T-helper 1 cell treated with Interleukin-12 subunit alpha and Interleukin-12 subunit beta and Interleukin-4 antibody, amounts not matched to agents 30 μg/mL and 1 μg/mL, for 36 hours (primary cell): ENCODE data around the gene CENPX.

Experiments
- H3K27ac Mint-ChIP-seq: one replicate; pipeline ENCODE4 v1.8.0; 2021; ENCODE audit warnings: mild to moderate bottlenecking, mixed read lengths
- H3K27me3 Mint-ChIP-seq: one replicate; pipeline ENCODE4 v1.8.0; 2021; ENCODE audit warnings: low read depth, mixed read lengths
- H3K36me3 Mint-ChIP-seq: one replicate; pipeline ENCODE4 v1.8.0; 2021; ENCODE audit warnings: low read depth, mixed read lengths
- H3K4me1 Mint-ChIP-seq: one replicate; pipeline ENCODE4 v1.8.0; 2021; ENCODE audit warnings: low read depth, mixed read lengths
- H3K4me3 Mint-ChIP-seq: one replicate; pipeline ENCODE4 v1.8.0; 2021; ENCODE audit warnings: mild to moderate bottlenecking, moderate library complexity, mixed read lengths
- H3K9me3 Mint-ChIP-seq: one replicate; pipeline ENCODE4 v1.8.0; 2021; ENCODE audit warnings: mixed read lengths

CENPX gene

DNA sequence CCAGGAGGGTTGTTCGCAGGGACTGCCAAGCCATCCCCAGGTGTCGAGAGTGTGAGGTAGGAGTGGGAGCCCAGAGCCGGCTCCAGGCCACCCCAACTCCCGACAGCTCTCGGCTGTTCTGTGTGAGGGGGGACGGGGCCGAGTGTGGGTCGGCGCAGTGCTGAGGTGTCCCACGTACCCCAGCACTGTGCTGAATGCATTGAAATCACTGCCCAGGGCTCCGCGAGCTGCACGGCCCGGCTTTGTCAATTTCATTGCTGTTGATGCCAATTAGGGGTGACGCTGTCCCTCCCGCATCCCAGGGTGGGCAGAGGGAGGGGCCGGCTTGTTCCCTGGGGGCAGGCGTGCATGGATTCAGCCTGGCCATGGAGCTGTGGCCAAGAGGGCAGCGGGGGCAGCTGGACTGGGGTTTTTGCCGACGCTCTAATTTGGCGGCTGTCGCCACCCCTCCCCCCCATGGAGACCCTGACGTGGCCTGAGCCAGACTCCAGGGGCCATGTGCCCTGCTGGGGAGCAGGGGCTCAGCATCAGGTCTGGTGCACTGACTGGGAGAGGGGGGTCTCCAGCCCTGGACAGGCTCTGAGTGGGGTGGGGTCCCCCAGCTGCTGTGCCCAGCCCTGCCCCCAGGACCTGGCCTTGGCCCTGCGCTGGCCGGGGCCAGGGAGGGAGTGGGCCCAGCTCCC is 14.3 kb downstream of the CENPX start:
- no peaks in the 10 kb centered on the region for H3K4me1 Mint-ChIP-seq
- no peak overlapping the region for H3K27ac Mint-ChIP-seq
- no peaks in the 10 kb centered on the region for H3K9me3 Mint-ChIP-seq
- no peaks in the 10 kb centered on the region for H3K27me3 Mint-ChIP-seq
- no peak overlapping the region for H3K4me3 Mint-ChIP-seq
- H3K36me3 Mint-ChIP-seq: no peaks in the 10 kb centered on the region

DNA sequence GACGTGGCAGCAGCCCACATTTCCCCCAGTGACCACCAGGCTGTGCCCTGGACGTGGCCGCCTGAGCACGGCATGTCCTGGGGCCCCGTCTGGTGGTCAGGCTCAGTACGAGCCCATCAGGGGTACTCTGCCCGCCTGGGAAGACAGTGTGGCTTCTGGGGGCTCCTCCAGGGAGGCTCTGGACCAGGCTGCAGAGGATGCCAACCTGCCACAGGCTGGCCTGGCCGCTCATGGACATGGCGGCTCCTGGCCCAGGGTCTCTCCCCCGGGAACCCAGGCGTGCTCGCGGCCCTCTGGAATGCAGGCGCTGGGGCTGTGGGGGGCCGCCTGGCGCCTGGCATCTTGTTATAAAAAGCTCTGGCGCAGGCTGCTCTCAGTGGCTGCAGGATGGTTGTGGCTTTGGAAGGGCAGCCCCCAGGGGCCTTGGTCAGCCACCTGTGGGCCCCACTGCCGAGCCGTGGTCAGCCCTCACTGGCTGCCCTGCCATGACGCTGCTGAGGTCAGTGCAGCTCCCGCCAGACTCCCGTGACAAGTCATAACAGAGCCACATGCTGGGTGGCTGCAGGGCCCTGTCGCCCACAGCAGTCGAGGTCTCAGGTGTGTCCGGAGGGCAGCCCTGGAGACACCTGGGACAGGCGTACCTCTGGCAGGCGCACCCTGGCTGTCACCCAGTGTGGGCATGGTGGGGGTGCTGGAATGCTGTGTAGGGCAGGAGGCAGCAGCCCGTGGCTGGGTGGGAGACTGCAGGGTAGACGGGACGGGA is 15.0 kb downstream of the CENPX start:
- Mint-ChIP-seq H3K27me3 (no peaks in the 10 kb centered on the region), H3K27ac (no peak overlapping the region), H3K36me3 (no peaks in the 10 kb centered on the region), H3K4me3 (no peak overlapping the region), H3K4me1 (no peaks in the 10 kb centered on the region), H3K9me3 (no peaks in the 10 kb centered on the region)

DNA sequence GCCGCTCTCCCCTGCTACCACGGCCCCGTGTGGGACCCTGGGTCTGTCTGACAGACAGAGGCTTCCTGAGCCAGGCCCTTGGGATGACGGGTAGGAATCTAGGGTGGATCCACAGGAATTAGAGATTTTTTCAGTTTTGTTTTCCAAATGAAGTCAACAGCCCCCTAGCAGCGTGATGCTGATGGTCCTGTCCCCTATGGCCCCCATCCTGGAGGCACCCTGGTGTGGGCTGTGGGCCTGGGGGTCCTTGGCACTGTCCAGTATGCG is 15.5 kb downstream of the CENPX start:
- Mint-ChIP-seq H3K36me3 (no peaks in the 10 kb centered on the region), H3K27me3 (no peaks in the 10 kb centered on the region), H3K27ac (no peak overlapping the region), H3K4me1 (no peaks in the 10 kb centered on the region), H3K9me3 (no peaks in the 10 kb centered on the region), H3K4me3 (no peak overlapping the region)

DNA sequence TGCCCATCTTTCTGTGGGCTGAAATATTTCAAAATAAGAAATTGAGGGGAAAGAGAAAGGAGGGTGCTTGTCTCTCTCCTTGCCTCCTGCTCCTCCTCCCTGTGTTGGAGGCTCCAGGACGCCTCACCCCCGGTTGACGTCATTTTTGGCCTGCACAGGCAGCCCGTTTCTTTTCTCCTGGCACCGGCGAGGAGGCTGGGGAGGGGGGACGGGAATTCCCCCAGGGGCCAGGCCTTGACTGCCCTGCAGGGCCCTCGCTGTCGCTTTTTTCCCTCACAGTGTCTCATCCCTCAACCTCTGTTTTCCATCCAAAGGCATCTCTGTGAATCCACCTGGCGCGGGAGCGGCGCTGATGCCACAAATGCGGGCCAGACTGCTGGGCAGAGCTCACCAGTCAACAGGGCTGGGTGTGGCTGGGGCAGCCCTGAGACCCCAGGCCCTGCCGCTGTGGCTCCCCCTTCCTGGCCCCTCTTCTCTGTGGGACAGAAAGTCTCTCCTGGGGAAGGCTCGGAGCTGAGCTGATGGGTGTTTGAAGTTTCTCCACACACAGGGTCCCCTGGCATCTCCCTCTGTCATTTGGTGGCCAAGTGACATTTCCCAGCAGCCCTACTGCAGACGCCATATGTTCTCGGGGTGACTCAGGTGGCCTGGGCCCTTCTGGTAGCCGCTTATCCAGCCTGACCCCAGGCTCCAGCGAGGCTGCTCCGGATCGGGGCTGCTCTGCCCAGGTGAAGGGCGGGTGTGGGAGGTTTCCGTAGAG is 16.0 kb downstream of the CENPX start:
- Mint-ChIP-seq H3K36me3 (no peaks in the 10 kb centered on the region), H3K9me3 (no peaks in the 10 kb centered on the region), H3K4me1 (no peaks in the 10 kb centered on the region), H3K4me3 (no peak overlapping the region), H3K27ac (no peak overlapping the region), H3K27me3 (no peaks in the 10 kb centered on the region)

DNA sequence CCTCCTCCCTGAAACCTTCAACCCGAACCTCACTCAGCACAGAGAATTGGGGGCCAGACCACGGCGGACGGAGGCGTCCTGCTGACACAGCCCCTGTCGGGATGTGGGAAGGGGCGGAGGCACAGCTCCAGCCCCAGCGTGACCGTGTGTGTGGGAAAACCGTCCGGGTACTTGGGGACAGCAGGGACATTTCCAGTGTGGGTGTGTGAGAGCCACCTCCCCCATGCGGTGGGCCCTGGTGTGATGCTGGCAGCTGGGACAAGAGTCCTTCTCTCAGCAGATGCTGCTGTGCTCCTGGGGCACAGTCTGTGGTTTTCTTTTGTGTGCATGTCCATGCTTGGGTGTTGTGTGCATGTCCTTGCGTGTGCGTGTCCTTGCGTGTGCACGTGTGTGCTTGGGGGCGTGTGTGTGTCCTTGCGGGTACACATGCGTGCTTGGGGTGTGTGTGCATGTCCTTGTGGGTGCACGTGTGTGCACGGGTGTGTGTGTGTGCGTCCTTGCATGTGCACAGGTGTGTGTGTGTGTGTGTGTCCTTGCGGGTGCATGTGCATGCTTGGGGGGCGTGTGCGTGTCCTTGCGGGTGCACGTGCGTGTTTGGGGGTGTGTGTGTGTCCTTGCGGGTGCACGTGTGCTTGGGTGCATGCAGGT is 16.9 kb downstream of the CENPX start:
- Mint-ChIP-seq H3K4me3 (no peak overlapping the region), H3K27me3 (no peaks in the 10 kb centered on the region), H3K27ac (no peak overlapping the region), H3K9me3 (no peaks in the 10 kb centered on the region), H3K36me3 (no peaks in the 10 kb centered on the region), H3K4me1 (no peaks in the 10 kb centered on the region)

DNA sequence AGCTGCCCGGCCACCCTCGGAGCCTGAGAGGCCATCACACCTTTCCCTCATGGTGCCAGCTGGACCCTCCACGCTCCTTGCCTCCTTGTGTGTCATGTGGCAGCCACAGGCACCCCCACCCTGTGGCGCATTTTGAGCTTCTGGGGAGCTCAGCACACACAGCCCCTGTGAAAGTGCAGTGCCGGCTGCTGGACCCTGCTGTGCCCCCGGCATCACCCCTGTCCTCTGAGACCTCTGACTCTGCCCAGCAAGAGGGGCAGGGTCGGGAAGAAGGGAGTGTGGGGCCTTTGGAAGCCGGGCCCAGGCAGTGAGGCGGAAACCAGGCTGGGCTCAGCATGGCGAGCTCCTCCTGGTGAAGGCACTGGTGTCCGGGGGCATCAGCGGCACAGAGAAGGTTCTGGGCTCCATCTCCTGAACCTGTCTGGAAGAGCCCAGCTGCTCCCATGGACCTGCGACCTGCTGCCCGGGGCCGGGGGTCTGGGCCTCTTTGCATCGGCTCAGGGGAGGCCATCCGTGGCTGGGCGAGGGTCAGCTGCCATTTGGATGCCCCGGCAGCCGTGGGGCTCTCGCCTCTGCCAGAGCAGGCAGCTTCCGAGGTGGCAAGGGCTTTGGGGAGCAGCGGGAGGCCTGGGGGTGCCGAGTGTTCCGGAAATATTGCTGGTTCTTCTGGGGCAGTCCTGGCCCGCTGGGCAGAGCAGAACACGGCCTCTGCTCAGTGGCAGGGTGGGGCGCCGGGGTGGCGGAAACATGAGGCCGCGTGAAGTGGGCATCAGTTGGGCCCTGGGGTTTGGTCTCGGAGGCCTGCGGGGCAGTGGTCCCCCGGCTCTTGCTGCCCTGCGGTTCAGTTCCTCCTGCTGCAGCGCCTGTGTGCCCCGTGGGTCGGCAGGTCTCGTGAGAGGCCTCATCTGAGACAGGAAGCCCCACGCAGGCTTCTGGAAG is 17.9 kb downstream of the CENPX start:
- Mint-ChIP-seq H3K27ac (no peak overlapping the region), H3K4me3 (no peak overlapping the region), H3K9me3 (no peaks in the 10 kb centered on the region), H3K4me1 (no peaks in the 10 kb centered on the region), H3K27me3 (no peaks in the 10 kb centered on the region), H3K36me3 (no peaks in the 10 kb centered on the region)

DNA sequence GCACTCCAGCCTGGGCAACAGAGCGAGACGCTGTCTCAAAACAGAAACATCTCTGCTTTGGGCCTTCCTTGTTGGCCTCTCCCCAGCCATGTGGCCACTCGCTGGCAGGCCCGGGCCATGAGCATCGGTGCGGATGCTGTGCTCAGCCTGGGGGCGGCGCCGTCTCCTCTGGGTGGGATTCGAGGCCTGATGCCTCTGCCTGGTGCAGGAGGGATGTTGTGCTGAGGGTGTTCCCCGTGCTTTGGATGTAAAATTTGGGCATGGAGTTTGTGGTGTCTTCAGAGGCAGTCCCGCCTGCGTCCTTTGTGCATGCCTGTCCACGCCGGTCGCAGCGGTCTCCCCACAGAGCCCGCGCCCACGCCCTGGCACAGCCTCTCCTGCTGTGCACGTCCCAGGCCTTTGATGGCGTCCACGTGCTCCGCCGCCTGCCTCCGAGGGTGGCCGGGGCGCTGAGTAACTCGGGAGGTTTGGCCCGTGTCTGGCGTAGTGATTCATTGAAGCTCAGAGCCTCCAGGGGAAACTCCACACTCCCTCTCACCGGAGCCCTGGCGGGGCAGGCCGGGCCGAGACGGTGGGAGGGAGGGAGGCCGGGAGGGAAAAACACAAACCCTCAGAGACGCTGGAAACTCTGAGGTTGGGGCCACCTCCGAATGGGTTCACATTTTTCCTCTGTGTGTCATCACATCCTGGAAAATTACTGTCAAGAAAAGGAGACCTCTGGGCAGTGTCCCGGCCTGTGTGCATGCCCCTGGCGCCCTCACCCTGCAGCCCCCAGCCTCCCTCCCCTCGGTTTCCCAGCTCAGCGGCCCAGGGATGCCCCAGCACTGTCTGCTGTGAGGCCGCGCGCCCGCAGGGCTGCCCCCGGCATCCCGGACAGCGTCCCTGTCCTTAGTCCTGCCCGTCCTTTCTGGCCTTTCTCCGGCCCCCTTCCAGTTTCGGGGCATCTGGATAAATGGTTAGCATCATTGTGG is 19.0 kb downstream of the CENPX start:
- H3K27me3 Mint-ChIP-seq: no peaks in the 10 kb centered on the region
- H3K36me3 Mint-ChIP-seq: no peaks in the 10 kb centered on the region
- no peaks in the 10 kb centered on the region for H3K4me1 Mint-ChIP-seq
- no peak overlapping the region for H3K4me3 Mint-ChIP-seq
- H3K27ac Mint-ChIP-seq: no peak overlapping the region
- no peaks in the 10 kb centered on the region for H3K9me3 Mint-ChIP-seq

DNA sequence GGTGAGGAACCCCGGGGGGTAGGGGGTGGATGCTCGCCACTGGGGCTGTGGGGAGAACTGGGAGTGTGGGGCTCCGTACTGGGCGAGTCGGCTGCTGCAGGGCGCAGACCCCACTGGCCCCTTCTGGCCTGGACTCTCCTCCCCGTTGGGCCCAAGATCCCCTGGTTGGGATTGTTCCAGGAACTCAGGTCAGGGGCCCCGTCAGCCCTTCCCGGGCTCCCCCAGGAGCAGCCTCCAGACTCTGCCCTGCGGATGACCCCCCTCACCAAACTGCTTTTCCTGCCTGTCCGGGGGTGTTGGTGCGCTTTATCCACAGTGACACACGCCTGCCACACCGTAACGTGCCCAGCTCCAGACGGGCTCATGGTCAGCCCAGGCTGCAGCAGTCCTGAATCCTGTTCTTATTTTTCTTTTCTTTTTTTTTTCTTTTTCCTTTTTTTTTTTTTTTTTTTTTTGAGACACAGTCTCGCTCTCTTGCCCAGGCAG is 21.1 kb downstream of the CENPX start:
- Mint-ChIP-seq H3K4me3 (no peak overlapping the region), H3K9me3 (no peaks in the 10 kb centered on the region), H3K27me3 (no peaks in the 10 kb centered on the region), H3K4me1 (no peaks in the 10 kb centered on the region), H3K36me3 (no peaks in the 10 kb centered on the region), H3K27ac (no peak overlapping the region)

DNA sequence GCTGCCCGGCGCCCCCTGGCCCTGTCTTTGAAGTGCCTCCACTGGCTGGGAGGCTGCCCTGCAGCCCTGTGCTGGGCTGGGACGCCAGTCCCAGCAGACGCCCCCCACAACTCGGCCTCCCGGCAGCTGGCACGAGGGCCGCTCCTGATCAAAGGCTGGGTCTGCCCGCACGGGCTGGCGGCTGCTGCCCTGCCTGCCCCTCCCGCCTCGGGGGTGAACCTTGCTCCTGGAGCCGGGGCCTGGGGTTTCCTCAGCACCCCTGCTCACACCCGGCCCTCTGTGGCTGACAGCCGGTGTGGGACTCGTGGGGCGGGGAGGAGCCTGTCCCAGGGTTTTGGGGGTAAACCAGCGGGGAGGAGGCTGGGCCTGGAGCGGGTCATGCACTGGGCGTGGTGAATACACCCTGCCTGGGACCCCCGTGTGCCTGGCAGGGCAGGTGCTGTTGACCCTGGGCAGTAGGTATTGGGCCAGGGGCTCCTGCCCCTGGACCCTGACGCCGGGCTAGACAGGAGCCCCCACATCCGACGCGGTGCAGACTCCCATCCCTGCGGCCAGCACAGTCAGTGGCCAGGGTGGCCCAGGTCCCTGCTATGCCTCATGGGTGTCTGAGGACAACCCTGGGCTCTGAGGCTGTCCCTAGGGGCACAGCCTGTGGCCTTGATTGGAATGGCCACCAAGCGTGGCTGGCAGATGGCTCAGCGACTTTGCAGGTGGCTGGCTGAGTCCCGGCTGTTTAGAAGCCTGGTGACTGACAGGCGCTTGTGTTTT is 21.7 kb downstream of the CENPX start:
- H3K4me1 Mint-ChIP-seq: no peaks in the 10 kb centered on the region
- H3K36me3 Mint-ChIP-seq: no peaks in the 10 kb centered on the region
- no peaks in the 10 kb centered on the region for H3K9me3 Mint-ChIP-seq
- H3K27me3 Mint-ChIP-seq: no peaks in the 10 kb centered on the region
- no peak overlapping the region for H3K27ac Mint-ChIP-seq
- no peak overlapping the region for H3K4me3 Mint-ChIP-seq

DNA sequence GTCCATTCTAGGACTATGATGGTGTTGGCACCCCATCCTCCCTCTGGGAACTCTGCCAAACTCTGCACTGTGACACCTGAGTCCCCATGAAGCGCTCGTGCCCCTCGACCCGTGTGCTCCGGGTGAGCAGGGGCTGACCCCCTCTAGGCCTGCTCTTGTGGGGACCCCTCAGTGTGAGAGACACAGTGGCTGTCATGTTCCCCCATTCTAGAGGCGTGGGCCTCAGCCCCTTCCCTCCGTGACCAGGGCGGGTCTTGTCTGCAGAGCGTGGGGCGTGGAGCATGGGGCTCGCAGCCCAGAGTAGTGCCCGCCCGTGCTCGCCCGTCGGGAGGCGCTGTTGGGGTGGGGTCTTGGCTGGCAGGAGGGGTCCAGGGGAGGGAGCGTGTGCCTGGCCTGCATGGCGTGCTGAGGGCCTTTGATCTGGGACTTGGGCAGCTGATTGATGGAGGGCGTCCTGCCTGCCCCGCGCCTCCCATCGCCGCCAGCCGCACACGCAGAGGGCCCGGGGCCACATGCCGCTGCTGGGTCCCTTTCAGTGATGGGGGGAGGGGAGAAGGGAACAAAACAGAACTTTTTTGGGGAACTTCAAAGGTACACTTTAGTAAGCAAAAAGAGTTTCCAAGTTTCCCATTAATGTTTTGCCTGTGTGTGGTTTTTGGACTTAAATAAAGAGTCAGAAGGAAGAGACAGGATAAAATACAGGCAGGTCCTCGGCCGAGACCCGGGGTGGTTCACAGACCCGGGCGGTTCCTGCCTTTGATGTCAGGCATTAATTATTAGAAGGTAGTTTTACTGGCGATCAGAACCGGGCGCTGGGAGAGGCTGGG is 22.5 kb downstream of the CENPX start:
- Mint-ChIP-seq H3K36me3 (no peaks in the 10 kb centered on the region), H3K9me3 (no peaks in the 10 kb centered on the region), H3K27ac (no peak overlapping the region), H3K4me1 (no peaks in the 10 kb centered on the region), H3K27me3 (no peaks in the 10 kb centered on the region), H3K4me3 (no peak overlapping the region)

DNA sequence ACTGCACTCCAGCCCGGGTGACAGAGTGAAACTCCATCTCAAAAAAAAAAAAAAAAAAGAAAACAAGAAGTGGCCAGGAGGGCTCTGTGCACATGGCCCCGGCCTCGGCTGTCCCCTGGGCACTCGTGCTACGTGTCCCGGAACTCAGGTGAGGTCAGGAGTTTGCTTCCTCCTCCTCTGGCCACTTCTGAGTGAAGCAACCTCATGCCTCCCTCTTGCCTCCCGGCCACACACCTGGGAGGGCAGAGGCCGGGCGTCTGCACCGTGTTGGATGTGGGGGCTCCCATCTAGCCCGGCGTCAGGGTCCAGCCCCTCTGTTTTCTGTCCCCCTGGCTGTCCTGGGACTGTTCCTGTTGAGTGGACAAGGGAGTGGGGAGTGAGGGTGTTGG is 23.1 kb downstream of the CENPX start:
- Mint-ChIP-seq H3K4me3 (no peak overlapping the region), H3K27me3 (no peaks in the 10 kb centered on the region), H3K36me3 (no peaks in the 10 kb centered on the region), H3K4me1 (no peaks in the 10 kb centered on the region), H3K27ac (no peak overlapping the region), H3K9me3 (no peaks in the 10 kb centered on the region)
